ENCODE measurements around the gene ITGAD.

ITGAD gene

GRCh38 chr16:31428638-31429247 lies 35.6 kb downstream of the ITGAD start:
- Histone ChIP-seq H2AK5ac (ENCODE audit: low read length) (no peak overlapping the region), H3K9me3 (ENCODE audit: insufficient read depth, low read depth, low read length) (peaks cover 4% of the 10 kb centered on the region)
- no CpG with 5 or more reads among the region's 7 CpGs for WGBS (ENCODE audit: extremely low coverage, insufficient coverage, insufficient read length)

DNA sequence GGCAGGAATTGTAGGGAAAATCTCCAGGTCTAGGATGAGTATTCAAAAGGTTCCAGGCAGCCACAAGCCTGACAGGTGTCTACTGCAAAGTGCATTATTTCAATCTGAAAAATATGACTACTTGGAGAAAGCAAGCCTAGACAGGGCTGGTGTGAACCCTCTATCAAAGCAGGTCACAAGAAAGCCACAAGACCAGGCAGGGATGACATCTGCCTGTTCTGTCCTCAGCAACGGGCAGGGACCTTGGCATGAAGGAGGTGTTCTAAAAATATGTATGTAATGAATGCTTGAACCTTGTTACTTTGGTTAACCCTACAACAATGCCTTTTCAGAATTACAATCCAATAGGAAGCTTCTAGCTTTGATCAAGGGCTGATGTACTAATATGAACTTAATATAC lies 36.2 kb downstream of the ITGAD start:
- Histone ChIP-seq H3K18ac (ENCODE audit: low read length) (no peak overlapping the region), H4K91ac (ENCODE audit: low read depth, low read length) (no peak overlapping the region), H2BK12ac (ENCODE audit: low read length) (no peak overlapping the region), H2BK120ac (ENCODE audit: insufficient read depth, low read length, poor library complexity) (no peak overlapping the region), H3K9ac (ENCODE audit: low read length) (no peak overlapping the region), H3K27ac (ENCODE audit: low read depth, low read length) (no peak overlapping the region), H3K27me3 (ENCODE audit: insufficient read depth, low read length) (no peaks in the 10 kb centered on the region), H3K4me1 (ENCODE audit: control insufficient read depth in 1 of 2, insufficient read depth in 2 of 2, low read length in 2 of 2) (no peaks in the 10 kb centered on the region), H3K79me2 (ENCODE audit: control insufficient read depth, insufficient read depth, low read length, poor library complexity) (no peaks in the 10 kb centered on the region), H3K23ac (ENCODE audit: low read length) (no peak overlapping the region), H3K9me3 (ENCODE audit: insufficient read depth, low read depth, low read length) (peaks cover 4% of the 10 kb centered on the region), H3K4me3 (ENCODE audit: low read depth, low read length) (no peak overlapping the region), H3K14ac (ENCODE audit: low read length) (no peak overlapping the region), H3K4ac (ENCODE audit: low read depth, low read length) (no peak overlapping the region), H3K79me1 (ENCODE audit: low read length) (no peaks in the 10 kb centered on the region), H2AK5ac (ENCODE audit: low read length) (no peak overlapping the region), H3K4me2 (ENCODE audit: low read length) (no peak overlapping the region), H2BK5ac (ENCODE audit: low read depth, low read length, poor library complexity) (no peak overlapping the region), H4K8ac (ENCODE audit: low read depth, low read length) (no peak overlapping the region), H4K12ac (ENCODE audit: low read depth, low read length) (no peak overlapping the region), H2AFZ (ENCODE audit: insufficient read depth, low read length, poor library complexity) (no peak overlapping the region), H3K36me3 (ENCODE audit: control insufficient read depth in 1 of 2, insufficient read depth in 2 of 2, low read length in 2 of 2) (no peaks in the 10 kb centered on the region)
- DNase-seq = no peak
- WGBS (ENCODE audit: extremely low coverage, insufficient coverage, insufficient read length) = no CpG with 5 or more reads among the region's 1 CpG

More at GRCh38 chr16:31428638-31429247, 35.6 kb downstream of the ITGAD start:
- Histone ChIP-seq H2BK5ac (ENCODE audit: low read depth, low read length, poor library complexity) (no peak overlapping the region), H3K14ac (ENCODE audit: low read length) (no peak overlapping the region), H3K36me3 (ENCODE audit: control insufficient read depth in 1 of 2, insufficient read depth in 2 of 2, low read length in 2 of 2) (no peaks in the 10 kb centered on the region), H3K4ac (ENCODE audit: low read depth, low read length) (no peak overlapping the region), H3K23ac (ENCODE audit: low read length) (no peak overlapping the region), H3K18ac (ENCODE audit: low read length) (no peak overlapping the region), H3K9ac (ENCODE audit: low read length) (no peak overlapping the region), H3K4me1 (ENCODE audit: control insufficient read depth in 1 of 2, insufficient read depth in 2 of 2, low read length in 2 of 2) (no peaks in the 10 kb centered on the region), H4K12ac (ENCODE audit: low read depth, low read length) (no peak overlapping the region), H3K79me1 (ENCODE audit: low read length) (no peaks in the 10 kb centered on the region), H4K8ac (ENCODE audit: low read depth, low read length) (no peak overlapping the region), H4K91ac (ENCODE audit: low read depth, low read length) (no peak overlapping the region), H3K27ac (ENCODE audit: low read depth, low read length) (no peak overlapping the region), H3K4me2 (ENCODE audit: low read length) (no peak overlapping the region), H3K79me2 (ENCODE audit: control insufficient read depth, insufficient read depth, low read length, poor library complexity) (no peaks in the 10 kb centered on the region), H3K4me3 (ENCODE audit: low read depth, low read length) (no peak overlapping the region), H2BK120ac (ENCODE audit: insufficient read depth, low read length, poor library complexity) (no peak overlapping the region), H3K27me3 (ENCODE audit: insufficient read depth, low read length) (no peaks in the 10 kb centered on the region), H2AFZ (ENCODE audit: insufficient read depth, low read length, poor library complexity) (no peak overlapping the region), H2BK12ac (ENCODE audit: low read length) (no peak overlapping the region)
- peak in 1 of 2 donors; percentile 37 for DNase-seq

DNA sequence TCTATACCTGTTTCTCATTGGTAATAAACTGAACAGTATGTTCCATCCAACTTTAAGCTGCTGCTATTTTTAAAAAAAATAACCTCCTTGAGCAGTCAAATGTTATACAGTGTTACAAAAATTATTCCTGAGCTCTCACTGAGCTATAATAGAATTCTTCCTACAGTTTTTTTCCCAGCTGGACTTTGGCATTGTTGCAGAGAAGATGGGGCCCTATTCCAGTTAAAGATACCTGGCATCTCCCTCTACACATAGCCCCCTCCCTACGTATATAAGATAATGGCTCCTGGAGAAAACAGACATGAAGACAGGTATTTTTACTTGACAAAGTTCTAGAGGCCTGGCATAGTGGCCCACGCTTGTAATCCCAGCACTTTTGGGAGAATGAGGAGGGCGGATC lies 36.7 kb downstream of the ITGAD start:
- H3K79me1 ChIP-seq (ENCODE audit: low read length) = no peaks in the 10 kb centered on the region
- no peak overlapping the region for H2BK5ac ChIP-seq (ENCODE audit: low read depth, low read length, poor library complexity)
- no peak overlapping the region for H2BK12ac ChIP-seq (ENCODE audit: low read length)
- H3K4me2 ChIP-seq (ENCODE audit: low read length) = no peak overlapping the region
- H3K36me3 ChIP-seq (ENCODE audit: control insufficient read depth in 1 of 2, insufficient read depth in 2 of 2, low read length in 2 of 2) = no peaks in the 10 kb centered on the region
- H4K91ac ChIP-seq (ENCODE audit: low read depth, low read length) = no peak overlapping the region
- no peak overlapping the region for H2AK5ac ChIP-seq (ENCODE audit: low read length)
- no peak overlapping the region for H2AFZ ChIP-seq (ENCODE audit: insufficient read depth, low read length, poor library complexity)
- H3K14ac ChIP-seq (ENCODE audit: low read length) = no peak overlapping the region
- H3K27ac ChIP-seq (ENCODE audit: low read depth, low read length) = no peak overlapping the region
- H3K9ac ChIP-seq (ENCODE audit: low read length) = no peak overlapping the region
- no CpG with 5 or more reads among the region's 3 CpGs for WGBS (ENCODE audit: extremely low coverage, insufficient coverage, insufficient read length)
- no peaks in the 10 kb centered on the region for H3K27me3 ChIP-seq (ENCODE audit: insufficient read depth, low read length)
- no peak overlapping the region for H4K8ac ChIP-seq (ENCODE audit: low read depth, low read length)
- no peak overlapping the region for H3K18ac ChIP-seq (ENCODE audit: low read length)
- H3K4me3 ChIP-seq (ENCODE audit: low read depth, low read length) = no peak overlapping the region
- DNase-seq = no peak
- no peaks in the 10 kb centered on the region for H3K79me2 ChIP-seq (ENCODE audit: control insufficient read depth, insufficient read depth, low read length, poor library complexity)
- H3K4me1 ChIP-seq (ENCODE audit: control insufficient read depth in 1 of 2, insufficient read depth in 2 of 2, low read length in 2 of 2) = no peaks in the 10 kb centered on the region
- no peak overlapping the region for H3K23ac ChIP-seq (ENCODE audit: low read length)
- no peak overlapping the region for H3K4ac ChIP-seq (ENCODE audit: low read depth, low read length)
- H2BK120ac ChIP-seq (ENCODE audit: insufficient read depth, low read length, poor library complexity) = no peak overlapping the region
- no peak overlapping the region for H4K12ac ChIP-seq (ENCODE audit: low read depth, low read length)
- peaks cover 4% of the 10 kb centered on the region for H3K9me3 ChIP-seq (ENCODE audit: insufficient read depth, low read depth, low read length)

GRCh38 chr16:31430380-31431052 lies 37.4 kb downstream of the ITGAD start:
- no peak overlapping the region for H2AK5ac ChIP-seq (ENCODE audit: low read length)
- H3K18ac ChIP-seq (ENCODE audit: low read length) = no peak overlapping the region
- H2BK120ac ChIP-seq (ENCODE audit: insufficient read depth, low read length, poor library complexity) = no peak overlapping the region
- H3K36me3 ChIP-seq (ENCODE audit: control insufficient read depth in 1 of 2, insufficient read depth in 2 of 2, low read length in 2 of 2) = no peaks in the 10 kb centered on the region
- H3K27ac ChIP-seq (ENCODE audit: low read depth, low read length) = no peak overlapping the region
- no peak overlapping the region for H4K91ac ChIP-seq (ENCODE audit: low read depth, low read length)
- no peak overlapping the region for H4K12ac ChIP-seq (ENCODE audit: low read depth, low read length)
- H2BK5ac ChIP-seq (ENCODE audit: low read depth, low read length, poor library complexity) = no peak overlapping the region
- H3K4me2 ChIP-seq (ENCODE audit: low read length) = no peak overlapping the region
- H2BK12ac ChIP-seq (ENCODE audit: low read length) = no peak overlapping the region
- no peak overlapping the region for H3K9ac ChIP-seq (ENCODE audit: low read length)
- no peak overlapping the region for H3K4me3 ChIP-seq (ENCODE audit: low read depth, low read length)
- WGBS (ENCODE audit: extremely low coverage, insufficient coverage, insufficient read length) = no CpG with 5 or more reads among the region's 5 CpGs
- no peaks in the 10 kb centered on the region for H3K27me3 ChIP-seq (ENCODE audit: insufficient read depth, low read length)
- no peak overlapping the region for H3K23ac ChIP-seq (ENCODE audit: low read length)
- no peak overlapping the region for H4K8ac ChIP-seq (ENCODE audit: low read depth, low read length)
- no peak overlapping the region for H2AFZ ChIP-seq (ENCODE audit: insufficient read depth, low read length, poor library complexity)
- H3K79me2 ChIP-seq (ENCODE audit: control insufficient read depth, insufficient read depth, low read length, poor library complexity) = no peaks in the 10 kb centered on the region
- DNase-seq = no peak
- H3K4ac ChIP-seq (ENCODE audit: low read depth, low read length) = no peak overlapping the region
- H3K14ac ChIP-seq (ENCODE audit: low read length) = no peak overlapping the region
- no peaks in the 10 kb centered on the region for H3K4me1 ChIP-seq (ENCODE audit: control insufficient read depth in 1 of 2, insufficient read depth in 2 of 2, low read length in 2 of 2)
- H3K79me1 ChIP-seq (ENCODE audit: low read length) = no peaks in the 10 kb centered on the region
- H3K9me3 ChIP-seq (ENCODE audit: insufficient read depth, low read depth, low read length) = peaks cover 4% of the 10 kb centered on the region
